CD14-positive monocyte (primary cell): ENCODE results near the gene OGDHL. TPM values are rescaled to one million over a fixed set of nuclear protein-coding genes. Genes with fewer than 3 reads are reported as not detected.

Source experiments
- DNase-seq, 3 donors: peaks; one replicate each; pipeline ENCODE4 v3.0.0-alpha.2; 2011 to 2022
- H2AFZ ChIP-seq: 2 replicates; pipeline ENCODE4 v1.6.0; 2012; ENCODE audit warnings: mild to moderate bottlenecking, low read depth, low read length, inconsistent platforms; ENCODE audit not compliant: insufficient read depth, poor library complexity, severe bottlenecking
- H3K27ac ChIP-seq, 2 donors: 1 replicate in 1 of 2; 2 replicates in 1 of 2; pipeline ENCODE4 v1.5.1; 2012 to 2013; ENCODE audit warnings: low read length in 2 of 2, control low read depth in 1 of 2, inconsistent platforms in 1 of 2, low read depth in 1 of 2, mild to moderate bottlenecking in 1 of 2
- H3K27me3 ChIP-seq, 2 donors: one replicate each; pipeline versions ENCODE4 v1.6.0 to v1.6.1; 2011 to 2013; ENCODE audit warnings: low read length in 2 of 2; ENCODE audit not compliant: control insufficient read depth in 2 of 2, insufficient read depth in 2 of 2
- H3K36me3 ChIP-seq, 2 donors: replicated peaks in 1 of 2; 1 replicate in 1 of 2; 2 replicates in 1 of 2; pipeline versions ENCODE4 v1.5.1 to v1.6.1; 2012 to 2013; ENCODE audit warnings: low read length in 2 of 2, control low read depth in 1 of 2, inconsistent platforms in 1 of 2, mild to moderate bottlenecking in 1 of 2; ENCODE audit not compliant: insufficient read depth in 2 of 2, control insufficient read depth in 1 of 2
- H3K4me1 ChIP-seq, 2 donors: 1 replicate in 1 of 2; 2 replicates in 1 of 2; pipeline versions ENCODE4 v1.5.1 to v1.6.1; 2012 to 2013; ENCODE audit warnings: low read length in 2 of 2, control low read depth in 1 of 2, inconsistent platforms in 1 of 2, mild to moderate bottlenecking in 1 of 2, moderate library complexity in 1 of 2; ENCODE audit not compliant: insufficient read depth in 2 of 2, control insufficient read depth in 1 of 2
- H3K4me2 ChIP-seq: replicated peaks from 2 replicates; pipeline ENCODE3; 2012; ENCODE audit warnings: low read length, moderate library complexity, mild to moderate bottlenecking; ENCODE audit not compliant: poor library complexity, severe bottlenecking; ENCODE audit errors: extremely low read depth
- H3K4me3 ChIP-seq, 3 experiments: fragments of 200-600 bp in 1 of 3; sonication (generic) in 1 of 3; replicated peaks in 1 of 3; 1 replicate in 2 of 3; 2 replicates in 1 of 3; pipeline ENCODE4 v1.5.1; 2011 to 2013; ENCODE audit warnings: low read length in 3 of 3, mild to moderate bottlenecking in 3 of 3, control low read depth in 2 of 3, low read depth in 2 of 3, inconsistent platforms in 1 of 3, moderate library complexity in 1 of 3
- H3K79me2 ChIP-seq: 2 replicates; pipeline ENCODE4 v1.6.0; 2012; ENCODE audit warnings: mild to moderate bottlenecking, control low read depth, inconsistent platforms, low read length, moderate library complexity; ENCODE audit not compliant: insufficient read depth
- H3K9ac ChIP-seq: 2 replicates; pipeline ENCODE4 v1.6.0; 2017; ENCODE audit warnings: low read length, mild to moderate bottlenecking; ENCODE audit not compliant: insufficient read depth, poor library complexity, severe bottlenecking
- H3K9me3 ChIP-seq, 2 donors: replicated peaks in 1 of 2; 1 replicate in 1 of 2; 2 replicates in 1 of 2; pipeline versions ENCODE4 v1.5.1 to v1.6.1; 2012 to 2013; ENCODE audit warnings: low read length in 2 of 2, control low read depth in 1 of 2; ENCODE audit not compliant: control insufficient read depth in 1 of 2, insufficient read depth in 1 of 2
- H4K20me1 ChIP-seq: 2 replicates; pipeline ENCODE4 v1.6.0; 2012; ENCODE audit warnings: mild to moderate bottlenecking, low read length, control low read depth, moderate library complexity; ENCODE audit not compliant: insufficient read depth
- H3K27ac Mint-ChIP-seq, 7 donors: one replicate each; pipeline ENCODE4 v1.8.0; 2020; ENCODE audit warnings: mild to moderate bottlenecking in 7 of 7, mixed read lengths in 7 of 7, moderate library complexity in 6 of 7, inconsistent platforms in 2 of 7
- H3K27me3 Mint-ChIP-seq, 3 donors: one replicate each; pipeline ENCODE4 v1.8.0; 2021 to 2022; ENCODE audit warnings: low read depth in 3 of 3, mild to moderate bottlenecking in 3 of 3, mixed read lengths in 3 of 3, moderate library complexity in 3 of 3, inconsistent platforms in 1 of 3
- H3K36me3 Mint-ChIP-seq, 2 donors: one replicate each; pipeline ENCODE4 v1.8.0; 2020; ENCODE audit warnings: mixed read lengths in 2 of 2, inconsistent platforms in 1 of 2, mild to moderate bottlenecking in 1 of 2
- H3K4me1 Mint-ChIP-seq: one replicate; pipeline ENCODE4 v1.8.0; 2020; ENCODE audit warnings: mild to moderate bottlenecking, mixed read lengths
- H3K4me3 Mint-ChIP-seq, 2 donors: one replicate each; pipeline ENCODE4 v1.8.0; 2020; ENCODE audit warnings: mild to moderate bottlenecking in 2 of 2, mixed read lengths in 2 of 2, moderate library complexity in 1 of 2
- H3K9me3 Mint-ChIP-seq, 7 donors: one replicate each; pipeline ENCODE4 v1.8.0; 2020 to 2022; ENCODE audit warnings: mixed read lengths in 7 of 7, mild to moderate bottlenecking in 6 of 7, moderate library complexity in 6 of 7, inconsistent platforms in 2 of 7
- whole genome bisulfite sequencing: methylation state at CpG from one replicate; pipeline ENCODE4 v1.1.5; 2013; ENCODE audit warnings: missing lambda C conversion rate; ENCODE audit not compliant: insufficient coverage; 5-methylcytosine and 5-hydroxymethylcytosine counted together
- intact Hi-C, 2 donors: fragments of 100-400 bp; cut with micrococcal nuclease; formaldehyde crosslinking; loops; one replicate each; pipeline versions ENCODE4 v1.15.0 to v1.15.1; 2023
- polyA plus RNA-seq, 3 donors: library from polyadenylated mRNA; depleted of rRNA in 1 of 3; unstranded in 2 of 3; stranded (reverse) in 1 of 3; fragments of 300-500 nt in 2 of 3; fragments of >200 nt in 1 of 3; fragmentation: Illumina TruSeq in 2 of 3; gene quantifications; 1 replicate in 2 of 3; 2 replicates in 1 of 3; pipeline ENCODE4 v1.2.3, GENCODE V29; 2012 to 2021
- TF ChIP-seq, protein P1 (sequence below): fragments of 200-600 bp; IDR thresholded peaks from one replicate; pipeline ENCODE4 v1.8.0; 2022; ENCODE audit warnings: antibody characterized with exemption, mild to moderate bottlenecking

The OGDHL gene
- polyA plus RNA-seq, 3 donors: not detected

DNA sequence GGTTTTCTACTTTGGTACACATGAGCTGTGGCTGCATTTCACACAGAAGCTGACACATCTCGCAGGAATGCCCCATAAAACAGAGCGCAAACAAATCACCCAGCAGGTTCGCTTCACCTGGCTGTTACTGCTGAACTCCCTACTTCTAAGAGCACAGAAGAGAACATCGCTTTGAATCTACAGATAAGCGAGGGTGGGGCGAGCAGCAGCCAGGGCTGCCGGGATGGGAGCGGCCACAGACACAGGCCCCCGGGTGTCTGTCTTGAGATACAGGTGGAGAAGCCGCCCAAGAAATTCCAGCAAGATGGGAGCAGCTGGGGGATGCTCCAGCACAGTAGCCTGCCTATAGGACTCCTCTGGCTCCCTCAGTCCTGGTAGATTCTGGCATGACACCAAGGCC, 27.4 kb downstream of the OGDHL start:
- intact Hi-C loops: no loop called here
- peaks cover 0 to 5% (median 0%) of the 10 kb centered on the region in 7 donors for H3K9me3 Mint-ChIP-seq

GRCh38 chr10:49733866-49734265, 28.3 kb downstream of the OGDHL start:
- no peak overlapping the region for H3K4me3 ChIP-seq
- TF ChIP-seq, protein P1, sequence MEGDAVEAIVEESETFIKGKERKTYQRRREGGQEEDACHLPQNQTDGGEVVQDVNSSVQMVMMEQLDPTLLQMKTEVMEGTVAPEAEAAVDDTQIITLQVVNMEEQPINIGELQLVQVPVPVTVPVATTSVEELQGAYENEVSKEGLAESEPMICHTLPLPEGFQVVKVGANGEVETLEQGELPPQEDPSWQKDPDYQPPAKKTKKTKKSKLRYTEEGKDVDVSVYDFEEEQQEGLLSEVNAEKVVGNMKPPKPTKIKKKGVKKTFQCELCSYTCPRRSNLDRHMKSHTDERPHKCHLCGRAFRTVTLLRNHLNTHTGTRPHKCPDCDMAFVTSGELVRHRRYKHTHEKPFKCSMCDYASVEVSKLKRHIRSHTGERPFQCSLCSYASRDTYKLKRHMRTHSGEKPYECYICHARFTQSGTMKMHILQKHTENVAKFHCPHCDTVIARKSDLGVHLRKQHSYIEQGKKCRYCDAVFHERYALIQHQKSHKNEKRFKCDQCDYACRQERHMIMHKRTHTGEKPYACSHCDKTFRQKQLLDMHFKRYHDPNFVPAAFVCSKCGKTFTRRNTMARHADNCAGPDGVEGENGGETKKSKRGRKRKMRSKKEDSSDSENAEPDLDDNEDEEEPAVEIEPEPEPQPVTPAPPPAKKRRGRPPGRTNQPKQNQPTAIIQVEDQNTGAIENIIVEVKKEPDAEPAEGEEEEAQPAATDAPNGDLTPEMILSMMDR: no peak
- H3K79me2 ChIP-seq: no peaks in the 10 kb centered on the region
- no peak for DNase-seq
- intact Hi-C loops: no loop called here
- no peak overlapping the region for H3K27ac ChIP-seq
- Mint-ChIP-seq H3K4me3 (no peak overlapping the region), H3K9me3 (peaks cover 0 to 5% (median 0%) of the 10 kb centered on the region in 7 donors), H3K27ac (no peak overlapping the region), H3K36me3 (no peaks in the 10 kb centered on the region), H3K27me3 (peaks cover 0 to 4% (median 2%) of the 10 kb centered on the region in 3 donors), H3K4me1 (peaks cover 10% of the 10 kb centered on the region)
- H3K9me3 ChIP-seq: no peaks in the 10 kb centered on the region
- H3K36me3 ChIP-seq: no peaks in the 10 kb centered on the region
- no peaks in the 10 kb centered on the region for H3K27me3 ChIP-seq
- H3K4me2 ChIP-seq: no peak overlapping the region
- H4K20me1 ChIP-seq: no peaks in the 10 kb centered on the region
- WGBS: 98% methylated on average over 7 of the region's 7 CpGs
- peaks cover 0 to 3% of the 10 kb centered on the region in 2 donors for H3K4me1 ChIP-seq
- no peak overlapping the region for H3K9ac ChIP-seq
- H2AFZ ChIP-seq: no peak overlapping the region

More for the DNA sequence above, 27.4 kb downstream of the OGDHL start:
- Mint-ChIP-seq H3K27me3 (peaks cover 0 to 4% (median 2%) of the 10 kb centered on the region in 3 donors), H3K4me3 (no peak overlapping the region), H3K4me1 (peaks cover 10% of the 10 kb centered on the region), H3K36me3 (no peaks in the 10 kb centered on the region), H3K27ac (no peak overlapping the region)
- H3K79me2 ChIP-seq: no peaks in the 10 kb centered on the region
- H2AFZ ChIP-seq: no peak overlapping the region
- no peak overlapping the region for H3K27ac ChIP-seq
- 84% methylated on average over 7 of the region's 10 CpGs for WGBS
- peaks cover 0 to 3% of the 10 kb centered on the region in 2 donors for H3K4me1 ChIP-seq
- no peak for DNase-seq
- H3K27me3 ChIP-seq: no peaks in the 10 kb centered on the region
- no peak overlapping the region for H3K4me3 ChIP-seq
- no peaks in the 10 kb centered on the region for H3K9me3 ChIP-seq
- H3K9ac ChIP-seq: no peak overlapping the region
- no peaks in the 10 kb centered on the region for H3K36me3 ChIP-seq
- no peaks in the 10 kb centered on the region for H4K20me1 ChIP-seq
- no peak overlapping the region for H3K4me2 ChIP-seq
- TF ChIP-seq, protein P1: no peak
